PFSK-1 (cell line): Measurements from ENCODE around the gene ACADSB.

Experiments
- POLR2AphosphoS5 ChIP-seq: IDR thresholded peaks from 2 replicates; pipeline ENCODE4 v1.6.1; 2012; ENCODE audit warnings: low read depth, mild to moderate bottlenecking, control low read depth, low read length, moderate library complexity
- TF ChIP-seq, protein P1 (sequence below), 2 experiments: IDR thresholded peaks; 2 replicates each; pipeline versions ENCODE4 v1.6.1 to v1.8.0; 2011 to 2012; ENCODE audit warnings: low read depth in 2 of 2, low read length in 2 of 2, control low read depth in 1 of 2, inconsistent platforms in 1 of 2, mild to moderate bottlenecking in 1 of 2, moderate library complexity in 1 of 2; ENCODE audit not compliant: insufficient read depth in 1 of 2

DNA sequence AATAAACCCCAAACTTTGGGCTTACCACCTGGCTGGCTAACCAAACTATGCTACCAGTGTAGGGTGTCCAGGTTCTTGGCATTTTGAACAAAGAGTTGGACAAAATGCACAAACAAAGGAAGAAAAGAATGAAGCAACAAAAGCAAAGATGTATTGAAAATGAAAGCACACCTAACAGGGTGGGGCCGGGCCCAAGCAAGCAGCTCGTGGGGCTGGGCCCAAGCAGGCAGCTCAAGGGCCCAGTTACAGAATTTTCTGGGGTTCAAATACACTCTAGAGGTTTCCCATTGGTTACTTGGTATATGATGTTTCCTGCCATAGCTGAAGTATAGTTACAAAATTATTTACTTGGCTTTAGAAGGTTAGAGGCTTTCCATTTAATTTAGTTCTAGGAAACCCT is 15.7 kb downstream of the ACADSB start:
- TF ChIP-seq POLR2AphosphoS5, result no peak
- TF ChIP-seq, protein P1, sequence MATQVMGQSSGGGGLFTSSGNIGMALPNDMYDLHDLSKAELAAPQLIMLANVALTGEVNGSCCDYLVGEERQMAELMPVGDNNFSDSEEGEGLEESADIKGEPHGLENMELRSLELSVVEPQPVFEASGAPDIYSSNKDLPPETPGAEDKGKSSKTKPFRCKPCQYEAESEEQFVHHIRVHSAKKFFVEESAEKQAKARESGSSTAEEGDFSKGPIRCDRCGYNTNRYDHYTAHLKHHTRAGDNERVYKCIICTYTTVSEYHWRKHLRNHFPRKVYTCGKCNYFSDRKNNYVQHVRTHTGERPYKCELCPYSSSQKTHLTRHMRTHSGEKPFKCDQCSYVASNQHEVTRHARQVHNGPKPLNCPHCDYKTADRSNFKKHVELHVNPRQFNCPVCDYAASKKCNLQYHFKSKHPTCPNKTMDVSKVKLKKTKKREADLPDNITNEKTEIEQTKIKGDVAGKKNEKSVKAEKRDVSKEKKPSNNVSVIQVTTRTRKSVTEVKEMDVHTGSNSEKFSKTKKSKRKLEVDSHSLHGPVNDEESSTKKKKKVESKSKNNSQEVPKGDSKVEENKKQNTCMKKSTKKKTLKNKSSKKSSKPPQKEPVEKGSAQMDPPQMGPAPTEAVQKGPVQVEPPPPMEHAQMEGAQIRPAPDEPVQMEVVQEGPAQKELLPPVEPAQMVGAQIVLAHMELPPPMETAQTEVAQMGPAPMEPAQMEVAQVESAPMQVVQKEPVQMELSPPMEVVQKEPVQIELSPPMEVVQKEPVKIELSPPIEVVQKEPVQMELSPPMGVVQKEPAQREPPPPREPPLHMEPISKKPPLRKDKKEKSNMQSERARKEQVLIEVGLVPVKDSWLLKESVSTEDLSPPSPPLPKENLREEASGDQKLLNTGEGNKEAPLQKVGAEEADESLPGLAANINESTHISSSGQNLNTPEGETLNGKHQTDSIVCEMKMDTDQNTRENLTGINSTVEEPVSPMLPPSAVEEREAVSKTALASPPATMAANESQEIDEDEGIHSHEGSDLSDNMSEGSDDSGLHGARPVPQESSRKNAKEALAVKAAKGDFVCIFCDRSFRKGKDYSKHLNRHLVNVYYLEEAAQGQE (IDR thresholded peaks at IDR 0.05; ENCODE audit: insufficient read depth in 1 of 2, low read depth in 2 of 2, low read length in 2 of 2), result no peak
